K562 (cell line): ENCODE results near the gene LRIT3. TPM values are rescaled to one million over a fixed set of nuclear protein-coding genes. Genes with fewer than 3 reads are reported as not detected.
A peak's percentile ranks its signal among the peaks of the same experiment; 100 is the strongest.

Experiments
- ATAC-seq: fragments of 200-7000 bp; cut with Tn5 transposase; 3 replicates; pipeline ENCODE4 v1.9.1; 2020; ENCODE audit warnings: moderate library complexity
- BruUV-seq: library from RNA; stranded (reverse); fragments of 400-500 nt; replicated peaks from 2 replicates; lab custom pipeline; 2021; lab: Mats Ljungman, UMichigan
- CTCF ChIA-PET: fragments of 300-600 bp; formaldehyde crosslinking; extraction: SDS; loops from one replicate; lab custom pipeline; 2021; ENCODE audit warnings: low intra/inter-chr PET ratio; lab: Yijun Ruan, JAX
- POLR2A ChIA-PET: fragments of 300-600, 350-650 bp; sonication (Branson Sonifier 250); formaldehyde crosslinking; extraction: SDS; loops from one replicate; lab custom pipeline; 2021; ENCODE audit warnings: antibody characterized with exemption, inconsistent platforms; lab: Yijun Ruan, JAX
- DNase-seq, 4 experiments: peaks; one replicate each; pipeline versions ENCODE4 v3.0.0 to v3.0.0-alpha.2; 2011 to 2018; ENCODE audit warnings: low spot score in 3 of 4, mixed read lengths in 3 of 4; ENCODE audit errors: extremely low read depth in 1 of 4
- FAIRE-seq: peaks from 2 replicates; lab custom pipeline; 2011; peaks lifted over from hg19 to GRCh38; lab: Jason Lieb, UNC
- H2AFZ ChIP-seq: 2 replicates; pipeline ENCODE4 v1.6.0; 2011; ENCODE audit warnings: low read depth, low read length, control low read depth, inconsistent platforms
- H3K27ac ChIP-seq: fragments of 200-600 bp; 3 replicates; pipeline ENCODE4 v1.8.0; 2011; ENCODE audit warnings: low read depth, mild to moderate bottlenecking, control low read depth, inconsistent platforms, low read length, moderate library complexity, mixed read lengths; ENCODE audit errors: extremely low read depth
- H3K27me3 ChIP-seq, 2 experiments: fragments of 300-600 bp in 1 of 2; 2 replicates in 1 of 2; 3 replicates in 1 of 2; pipeline versions ENCODE4 v1.6.0 to v1.8.0; 2011; ENCODE audit warnings: inconsistent platforms in 2 of 2, low read length in 2 of 2, mild to moderate bottlenecking in 1 of 2, mixed read lengths in 1 of 2, moderate library complexity in 1 of 2; ENCODE audit not compliant: control insufficient read depth in 2 of 2, insufficient read depth in 2 of 2
- H3K36me3 ChIP-seq: fragments of 300-600 bp; 3 replicates; pipeline ENCODE4 v1.8.0; 2011; ENCODE audit warnings: mild to moderate bottlenecking, low read length, inconsistent platforms; ENCODE audit not compliant: control insufficient read depth, insufficient read depth
- H3K4me1 ChIP-seq, 2 experiments: fragments of 200-600 bp in 1 of 2; replicated peaks in 1 of 2; 2 replicates in 1 of 2; 3 replicates in 1 of 2; pipeline versions ENCODE4 v1.5.1 to v1.8.0; 2011; ENCODE audit warnings: inconsistent platforms in 2 of 2, low read length in 2 of 2, mild to moderate bottlenecking in 1 of 2, mixed read lengths in 1 of 2, moderate library complexity in 1 of 2; ENCODE audit not compliant: control insufficient read depth in 2 of 2, insufficient read depth in 2 of 2
- H3K4me2 ChIP-seq: 2 replicates; pipeline ENCODE4 v1.6.1; 2011; ENCODE audit warnings: low read length, control low read depth, inconsistent platforms, mixed read lengths; ENCODE audit not compliant: insufficient read depth
- H3K4me3 ChIP-seq: fragments of 200-600 bp; sonication (generic), shearing (Covaris generic); 2 replicates; pipeline ENCODE4 v1.5.1; 2016; ENCODE audit warnings: control low read depth, inconsistent platforms
- H3K79me2 ChIP-seq: fragments of 200-600 bp; 3 replicates; pipeline ENCODE4 v1.8.0; 2011; ENCODE audit warnings: low read length, inconsistent platforms; ENCODE audit not compliant: control insufficient read depth, insufficient read depth
- H3K9ac ChIP-seq, 2 experiments: 2 replicates each; pipeline versions ENCODE4 v1.6.0 to v1.6.1; 2011; ENCODE audit warnings: low read depth in 2 of 2, low read length in 2 of 2, control low read depth in 1 of 2, inconsistent platforms in 1 of 2, mild to moderate bottlenecking in 1 of 2, mixed read lengths in 1 of 2; ENCODE audit not compliant: insufficient read depth in 1 of 2
- H3K9me1 ChIP-seq: one replicate; pipeline ENCODE4 v1.6.0; 2011; ENCODE audit warnings: inconsistent platforms, mild to moderate bottlenecking, low read length, moderate library complexity; ENCODE audit not compliant: control insufficient read depth, insufficient read depth
- H3K9me3 ChIP-seq: replicated peaks from 2 replicates; pipeline ENCODE4 v1.5.1; 2011; ENCODE audit warnings: low read depth, low read length, inconsistent platforms; ENCODE audit not compliant: control insufficient read depth, insufficient read depth
- H4K20me1 ChIP-seq: replicated peaks from 2 replicates; pipeline ENCODE4 v1.6.1; 2011; ENCODE audit warnings: low read length, inconsistent platforms, mixed read lengths; ENCODE audit not compliant: control insufficient read depth, insufficient read depth
- ASH1L ChIP-seq: fragments of 450-650 bp; IDR thresholded peaks from 2 replicates; pipeline ENCODE4 v1.6.1; 2018; ENCODE audit warnings: borderline replicate concordance, mild to moderate bottlenecking, low read depth; ENCODE audit not compliant: partially characterized antibody
- CAMTA2 ChIP-seq: fragments of 250-450 bp; sonication (Bioruptor Pico); conservative IDR thresholded peaks from 2 replicates; pipeline ENCODE4 v1.5.1; 2022
- CBFA2T3 ChIP-seq: fragments of 450-650 bp; IDR thresholded peaks from 2 replicates; pipeline ENCODE4 v1.6.1; 2017
- ILK ChIP-seq: fragments of 450-650 bp; IDR thresholded peaks from 2 replicates; pipeline ENCODE4 v1.6.1; 2016; ENCODE audit warnings: missing genetic modification characterization, low read depth, mild to moderate bottlenecking, missing compliant biosample characterization, moderate library complexity, borderline replicate concordance
- IRF9 ChIP-seq: fragments of 450-650 bp; IDR thresholded peaks from 2 replicates; pipeline ENCODE4 v1.6.1; 2016; ENCODE audit warnings: missing biosample characterization, missing genetic modification characterization
- NCOA1 ChIP-seq: fragments of 450-650 bp; IDR thresholded peaks from 2 replicates; pipeline ENCODE4 v1.6.1; 2016; ENCODE audit warnings: low read depth
- PHB ChIP-seq: fragments of 250-450 bp; sonication (Bioruptor Pico); IDR thresholded peaks from 2 replicates; pipeline ENCODE4 v1.5.0; 2021
- RBFOX2 ChIP-seq: fragments of 200-400 bp; formaldehyde crosslinking; IDR thresholded peaks from 2 replicates; pipeline ENCODE4 v1.6.1; 2017; ENCODE audit warnings: low read depth, mild to moderate bottlenecking, low read length, moderate library complexity
- STAG1 ChIP-seq: sonication (generic); formaldehyde crosslinking; IDR thresholded peaks from 2 replicates; pipeline ENCODE4 v1.5.0; 2020; ENCODE audit warnings: missing genetic modification reagents, borderline replicate concordance
- TCFL5 ChIP-seq: fragments of 250-450 bp; sonication (Bioruptor Pico); conservative IDR thresholded peaks from 2 replicates; pipeline ENCODE4 v1.6.1; 2021; ENCODE audit warnings: mild to moderate bottlenecking, moderate library complexity, matching md5 sums
- ZBTB17 ChIP-seq: fragments of 450-650 bp; formaldehyde crosslinking; IDR thresholded peaks from 2 replicates; pipeline ENCODE4 v1.4.0; 2020; ENCODE audit warnings: mild to moderate bottlenecking
- ZKSCAN1 ChIP-seq: fragments of 150-350 bp; IDR thresholded peaks from 2 replicates; pipeline ENCODE4 v1.6.1; 2016; ENCODE audit warnings: low read depth, low read length
- ZNF398 ChIP-seq: fragments of 250-450 bp; sonication (Bioruptor Pico); IDR thresholded peaks from 2 replicates; pipeline ENCODE4 v1.8.0; 2021; ENCODE audit warnings: moderate library complexity, mild to moderate bottlenecking, inconsistent platforms
- ZNF512 ChIP-seq: IDR thresholded peaks from 2 replicates; pipeline ENCODE4 v1.6.1; 2016; ENCODE audit warnings: missing genetic modification characterization, missing compliant biosample characterization
- WGBS: fragments of 100-300 bp; shearing (Covaris generic); methylation state at CpG from one replicate; pipeline ENCODE4 v1.1.6; 2016; ENCODE audit warnings: low coverage, mixed read lengths; ENCODE audit not compliant: insufficient coverage; ENCODE audit errors: missing lambda C conversion rate; 5-methylcytosine and 5-hydroxymethylcytosine counted together
- in situ Hi-C: fragments of 300-500 bp; cut with MboI; formaldehyde crosslinking; loops from 4 replicates; pipeline ENCODE4 v1.15.0; 2018; ENCODE audit warnings: inconsistent platforms, mixed read lengths
- intact Hi-C: fragments of 100-400 bp; cut with micrococcal nuclease; formaldehyde crosslinking; loops from 2 replicates; pipeline ENCODE4 v1.14.2; 2022
- polyA plus RNA-seq, 8 experiments: library from polyadenylated mRNA; depleted of rRNA in 4 of 8; stranded (reverse) in 5 of 8; unstranded in 3 of 8; fragments of >200 nt; fragmentation: Nextera tagmentation in 2 of 8; fragmentation: Illumina TruSeq in 1 of 8; extraction: Ambion mirVana in 2 of 8; extraction: Trizol in 1 of 8; gene quantifications; 2 replicates each; pipeline versions ENCODE4 v1.2.1 to v1.2.3, GENCODE V29; 2011 to 2014; ENCODE audit warnings: inconsistent platforms in 1 of 8, missing spikeins in 1 of 8
- total RNA-seq, 7 experiments: library from RNA; depleted of rRNA in 6 of 7; stranded (reverse); fragments of >200 nt in 6 of 7; fragmentation: Illumina TruSeq in 2 of 7; extraction: Trizol in 2 of 7; gene quantifications; 2 replicates each; pipeline versions ENCODE4 v1.2.1 to v1.2.3, GENCODE V29; 2011 to 2021; ENCODE audit warnings: low replicate concordance in 1 of 7

Gene LRIT3
- total and polyA plus RNA-seq, 9 of the 15 experiments (the other 6 are each of a cell fraction or from before 2014, with no cell fraction given): 0.04 to 0.10 (median 0.04) TPM; not detected in 4

GRCh38 chr4:109816894-109817293 is 31.0 kb upstream of the LRIT3 start:
- no peak for ATAC-seq
- H3K4me1 ChIP-seq: peaks cover 5 to 8% of the 10 kb centered on the region in 2 experiments; a peak in 4 of 5 replicates
- POLR2A ChIA-PET: interaction anchor here (0.8 kb wide), 1 partner anchor 172 kb away, joined by 3 read pairs; no protein-coding TSS in a partner anchor

GRCh38 chr4:109818268-109818667 is 29.6 kb upstream of the LRIT3 start:
- Histone ChIP-seq H3K27me3 (no peaks in the 10 kb centered on the region), H3K36me3 (peaks cover 70% of the 10 kb centered on the region), H3K9me1 (no peaks in the 10 kb centered on the region), H3K4me1 (peaks cover 5 to 8% of the 10 kb centered on the region in 2 experiments; a peak in 3 of 5 replicates), H4K20me1 (no peaks in the 10 kb centered on the region), H3K9me3 (no peaks in the 10 kb centered on the region), H2AFZ (no peak overlapping the region), H3K27ac (no peak overlapping the region), H3K4me3 (no peak overlapping the region), H3K4me2 (no peak overlapping the region), H3K9ac (no peak overlapping the region), H3K79me2 (peaks cover 62% of the 10 kb centered on the region)
- in situ Hi-C loops (no loop called here), intact Hi-C loops (loop anchor here (10.0 kb wide), 2 partner anchors 253 to 377 kb away; partner anchors contain the start of genes ELOVL6 and MCUB)
- no peak for ATAC-seq
- no TSS peak for BruUV-seq
- no peak for FAIRE-seq
- 93% methylated on average over 1 of the region's 4 CpGs for WGBS
- TF ChIP-seq TCFL5 (CRISPR knock-in tag) (no peak), RBFOX2 (0 out of 2 replicates have a peak, but pooled peaks have one; percentile 11), ZNF398 (CRISPR knock-in tag) (no peak), ZNF512 (tag) (peak; percentile 90), NCOA1 (no peak), CBFA2T3 (no peak), IRF9 (tag) (no peak), STAG1 (CRISPR knock-in tag) (no peak), ZKSCAN1 (no peak), PHB (CRISPR knock-in tag) (no peak)
- POLR2A ChIA-PET: no interaction called here
- CTCF ChIA-PET: no interaction called here
- no peak for DNase-seq

More at GRCh38 chr4:109816894-109817293, 31.0 kb upstream of the LRIT3 start:
- Histone ChIP-seq H3K9me3 (no peaks in the 10 kb centered on the region), H3K27me3 (no peaks in the 10 kb centered on the region), H3K9ac (peak overlapping the region in 1 of 2 experiments; percentile 89; a peak in 3 of 4 replicates), H3K27ac (peak overlapping the region; percentile 82; the same call in 2 of the 3 replicates), H3K4me2 (peak overlapping the region; percentile 95), H2AFZ (no peak overlapping the region), H3K9me1 (no peaks in the 10 kb centered on the region), H4K20me1 (no peaks in the 10 kb centered on the region), H3K79me2 (peaks cover 62% of the 10 kb centered on the region), H3K4me3 (peak overlapping the region; percentile 85), H3K36me3 (peaks cover 57% of the 10 kb centered on the region)
- FAIRE-seq: no peak
- no peak for TF ChIP-seq ASH1L
- TF ChIP-seq ZBTB17: no peak
- no peak for TF ChIP-seq ILK (tag)
- no peak for TF ChIP-seq CAMTA2 (CRISPR knock-in tag)
- no peak for TF ChIP-seq TCFL5 (CRISPR knock-in tag)
- WGBS: 5% methylated on average over 1 of the region's 1 CpG
- no TSS peak for BruUV-seq
- intact Hi-C loops (loop anchor here (10.0 kb wide), 2 partner anchors 252 to 378 kb away; partner anchors contain the start of genes ELOVL6 and MCUB), in situ Hi-C loops (no loop called here)
- DNase-seq: no peak
- CTCF ChIA-PET: no interaction called here
